GM21717 (cell line): Measurements from ENCODE around the gene IFNL2.
"Not testable (repeated sequence)": the region's sequence is repeated elsewhere in the genome, so short reads cannot be mapped to it uniquely, and the experiment has no call there.

ENCODE experiments used
- ATAC-seq: cut with Tn5 transposase; IDR thresholded peaks from one replicate; pipeline ENCODE4 v1.9.1; 2021; ENCODE audit warnings: mild to moderate bottlenecking, moderate library complexity; ENCODE audit not compliant: unreplicated experiment

Gene IFNL2

DNA sequence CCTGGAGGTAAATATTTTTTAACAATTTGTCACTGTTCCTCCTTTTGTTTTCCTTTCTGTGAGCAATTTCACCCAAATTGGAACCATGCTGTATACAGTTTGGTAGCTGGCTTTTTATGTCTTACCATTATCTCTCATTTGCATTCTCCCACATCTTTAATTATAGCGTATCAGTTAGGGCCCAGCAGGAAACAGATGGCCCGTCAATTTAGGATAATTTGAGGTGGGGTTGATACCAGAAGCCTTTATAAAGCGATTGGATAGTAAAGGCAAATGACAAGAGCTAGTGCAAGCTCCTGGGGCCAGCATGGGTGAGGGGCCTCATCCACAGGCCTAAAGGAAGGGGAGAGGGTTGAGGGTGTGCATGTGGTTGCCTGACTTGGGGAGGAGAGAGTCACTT, 15.7 kb upstream of the IFNL2 start:
- ATAC-seq: no peak

DNA sequence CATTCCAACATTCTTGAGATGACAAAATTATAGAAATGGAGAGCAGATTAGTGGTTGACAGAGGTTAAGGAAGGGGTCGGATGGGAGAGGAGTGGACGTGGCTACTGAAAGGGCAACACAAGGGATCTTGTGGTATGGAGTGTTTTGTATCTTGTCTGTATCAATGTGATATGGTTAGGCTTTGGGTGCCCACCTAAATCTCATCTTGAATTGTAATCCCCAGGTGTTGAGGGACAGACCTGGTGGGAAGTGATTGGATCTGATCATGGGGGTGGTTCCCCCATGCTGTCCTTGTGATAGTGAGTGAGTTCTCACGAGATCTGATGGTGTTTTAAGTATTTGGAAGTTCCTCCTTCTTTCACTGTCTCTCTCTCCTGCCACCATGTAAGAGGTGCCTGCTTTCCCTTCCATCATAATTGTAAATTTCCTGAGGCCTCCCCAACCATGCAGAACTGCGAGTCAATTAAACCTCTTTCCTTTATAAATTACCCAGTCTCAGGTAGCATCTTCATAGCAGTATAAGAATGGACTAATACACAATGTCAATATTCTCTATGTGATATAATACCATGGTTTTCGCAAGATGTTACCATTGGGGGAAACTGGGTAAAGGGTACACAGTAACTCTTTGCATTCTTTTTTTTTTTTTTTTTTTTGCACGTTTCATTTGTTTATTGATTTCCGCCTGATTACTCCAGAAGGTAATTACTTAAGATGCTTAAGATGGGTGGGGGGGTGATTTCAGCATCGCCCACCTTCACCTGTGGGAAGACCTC, 14.6 kb upstream of the IFNL2 start:
- no peak for ATAC-seq

DNA sequence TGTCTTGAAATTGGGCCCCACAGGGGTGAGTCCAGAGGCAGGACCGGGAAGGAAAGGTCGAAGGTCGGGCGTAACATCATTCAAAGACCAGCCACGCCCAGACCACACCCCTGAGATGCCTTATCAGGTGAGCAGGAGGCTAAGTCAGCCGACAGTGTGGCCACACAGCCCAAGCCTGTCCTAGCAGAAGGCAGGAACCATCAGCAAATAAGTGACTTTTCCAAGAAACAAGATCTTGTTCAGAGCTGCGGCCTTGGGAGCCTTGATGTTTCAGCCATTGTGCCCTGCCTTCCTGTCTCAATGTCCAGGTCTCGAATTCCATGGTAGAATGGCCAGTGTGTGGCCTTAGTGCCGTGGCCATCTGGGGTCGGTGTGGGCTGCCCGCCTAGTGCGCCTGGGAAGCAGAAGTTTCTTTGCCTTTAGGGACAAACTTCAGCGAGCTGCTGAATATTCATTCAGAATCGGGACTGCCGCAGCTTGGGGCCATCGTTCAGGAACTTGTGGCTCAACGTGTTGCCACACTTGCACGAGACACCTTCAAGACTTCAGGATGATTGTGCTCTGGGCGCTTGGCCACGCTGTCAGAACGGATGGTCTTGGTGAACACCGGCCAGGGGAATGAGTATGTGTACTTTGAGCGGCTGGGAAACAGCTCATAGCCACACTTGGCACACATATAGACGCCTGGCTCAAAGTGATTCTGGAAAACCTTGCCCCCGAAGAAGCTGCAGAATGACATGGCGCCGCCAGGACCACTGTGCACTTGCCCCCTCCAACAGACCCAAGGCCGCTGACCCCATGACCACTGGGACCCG, 13.5 kb upstream of the IFNL2 start:
- no peak for ATAC-seq

DNA sequence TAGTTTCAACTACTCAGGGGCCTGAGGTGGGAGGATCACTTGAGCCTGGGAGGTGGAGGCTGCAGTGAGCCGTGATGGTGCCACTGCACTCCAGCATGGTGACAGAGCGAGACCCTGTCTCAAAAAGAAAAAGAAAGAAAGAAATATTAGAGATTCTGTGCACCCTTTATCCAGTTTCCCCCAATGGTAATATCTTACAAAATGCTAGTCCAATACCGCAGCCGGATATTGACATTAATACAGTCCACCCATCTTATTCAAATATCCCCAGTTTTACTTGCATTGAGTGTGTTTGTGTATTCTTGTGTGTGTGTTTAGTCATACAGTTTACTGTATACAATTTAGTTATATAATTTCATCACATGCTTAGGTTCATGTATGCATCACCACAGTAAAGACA, 11.0 kb upstream of the IFNL2 start:
- no peak for ATAC-seq

DNA sequence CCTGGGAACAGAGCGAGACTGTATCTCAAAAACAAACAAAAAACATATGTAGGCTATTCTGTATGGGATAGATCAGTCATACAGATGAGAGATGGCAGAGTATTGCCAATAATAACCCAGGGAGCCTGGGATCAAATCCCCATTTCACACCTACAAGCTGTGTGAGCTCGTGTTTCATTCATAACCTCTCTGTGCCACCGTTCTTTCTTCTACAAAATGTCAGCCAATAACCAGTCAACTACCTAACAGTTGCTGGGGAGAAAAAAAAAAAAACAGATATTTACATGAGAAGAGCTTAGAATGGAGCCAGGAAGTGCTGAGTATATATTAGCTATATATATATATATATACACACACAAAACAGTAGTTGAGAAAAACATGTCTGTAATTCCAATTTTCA, 6.5 kb upstream of the IFNL2 start:
- ATAC-seq: no peak

DNA sequence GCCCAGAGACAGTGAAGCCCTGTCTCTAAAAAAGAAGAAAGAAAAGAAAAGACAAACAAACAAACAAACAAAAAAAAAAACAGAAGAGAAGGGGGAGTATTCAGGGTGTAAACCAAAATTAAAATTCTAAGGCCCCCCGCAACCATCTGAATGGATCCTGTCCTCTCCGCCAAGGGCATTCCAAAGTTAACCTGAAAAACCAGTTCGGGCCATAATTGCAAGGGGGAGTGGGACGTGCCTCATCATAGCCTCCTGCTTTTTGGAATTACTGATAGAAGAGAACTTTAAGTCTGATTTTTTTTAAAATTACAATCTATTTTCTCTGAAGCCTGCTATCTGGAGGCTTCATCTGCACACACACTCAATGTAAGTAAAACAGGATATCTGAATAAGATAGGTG, 5.7 kb upstream of the IFNL2 start:
- ATAC-seq: no peak

DNA sequence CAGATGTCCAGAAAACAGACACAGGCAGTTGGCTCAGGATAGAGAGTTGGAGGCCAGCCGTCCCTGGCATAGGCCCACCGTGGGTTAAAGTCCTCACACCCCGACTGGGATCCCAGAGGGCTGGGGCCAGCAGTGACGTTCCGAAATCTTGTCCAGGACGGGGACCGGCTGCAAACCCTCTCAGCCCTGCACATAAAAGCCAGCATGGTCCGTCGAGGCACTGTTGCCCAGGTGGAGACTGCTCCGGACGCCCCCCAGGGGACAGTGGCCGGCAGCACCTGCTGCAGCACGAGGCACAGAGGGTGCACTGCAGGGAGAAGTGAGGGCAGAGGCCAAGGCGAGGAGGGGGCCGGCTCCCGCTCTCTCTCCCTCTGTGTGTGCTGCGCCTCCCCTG, 4.3 kb upstream of the IFNL2 start:
- ATAC-seq: no peak

DNA sequence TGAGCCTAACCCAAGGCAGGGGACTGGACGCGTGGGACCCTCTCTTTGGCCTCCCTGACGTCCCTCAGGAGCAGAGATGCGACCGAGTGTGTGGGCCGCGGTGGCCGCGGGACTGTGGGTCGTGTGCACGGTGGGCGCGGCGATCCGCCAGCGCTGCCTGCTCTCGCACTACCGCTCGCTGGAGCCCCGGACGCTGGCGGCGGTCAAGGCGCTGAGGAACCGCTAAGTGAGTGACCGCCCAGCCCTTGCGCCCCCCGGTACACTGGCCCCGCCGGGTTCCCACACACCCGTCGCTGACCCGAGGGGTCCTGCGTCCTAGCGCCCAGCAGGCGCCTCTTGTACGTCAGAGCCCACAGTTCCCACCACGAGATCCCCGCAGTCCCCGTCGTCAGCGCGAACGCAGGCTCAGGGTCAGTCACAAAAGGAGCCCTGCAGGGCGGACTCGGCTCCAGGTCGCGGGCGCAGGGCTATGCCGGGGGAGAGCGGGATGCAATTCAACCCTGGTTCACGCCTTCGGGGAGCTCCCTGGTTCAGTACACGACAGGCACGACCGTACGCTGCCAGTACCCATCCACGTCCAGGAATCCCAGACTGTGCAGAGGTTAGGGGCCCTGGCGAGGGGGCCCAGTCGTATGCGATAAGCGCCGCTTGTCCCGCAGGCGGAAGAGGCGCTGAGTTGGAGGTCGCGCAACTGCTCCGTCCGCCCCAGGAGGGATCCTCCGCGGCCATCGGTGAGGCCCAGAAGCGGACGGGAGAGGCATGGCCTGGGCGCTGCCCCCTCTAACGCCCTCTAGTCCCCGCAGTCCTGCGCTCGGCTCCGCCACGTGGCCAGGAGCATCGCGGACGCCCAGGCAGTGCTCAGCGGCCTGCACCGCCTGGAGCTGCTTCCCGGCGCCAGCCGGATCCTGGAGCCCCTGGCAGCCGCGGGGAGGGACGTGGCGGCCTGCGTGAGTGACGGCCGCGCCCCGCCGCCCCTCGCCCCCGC, 3.6 kb upstream of the IFNL2 start:
- no peak for ATAC-seq

DNA sequence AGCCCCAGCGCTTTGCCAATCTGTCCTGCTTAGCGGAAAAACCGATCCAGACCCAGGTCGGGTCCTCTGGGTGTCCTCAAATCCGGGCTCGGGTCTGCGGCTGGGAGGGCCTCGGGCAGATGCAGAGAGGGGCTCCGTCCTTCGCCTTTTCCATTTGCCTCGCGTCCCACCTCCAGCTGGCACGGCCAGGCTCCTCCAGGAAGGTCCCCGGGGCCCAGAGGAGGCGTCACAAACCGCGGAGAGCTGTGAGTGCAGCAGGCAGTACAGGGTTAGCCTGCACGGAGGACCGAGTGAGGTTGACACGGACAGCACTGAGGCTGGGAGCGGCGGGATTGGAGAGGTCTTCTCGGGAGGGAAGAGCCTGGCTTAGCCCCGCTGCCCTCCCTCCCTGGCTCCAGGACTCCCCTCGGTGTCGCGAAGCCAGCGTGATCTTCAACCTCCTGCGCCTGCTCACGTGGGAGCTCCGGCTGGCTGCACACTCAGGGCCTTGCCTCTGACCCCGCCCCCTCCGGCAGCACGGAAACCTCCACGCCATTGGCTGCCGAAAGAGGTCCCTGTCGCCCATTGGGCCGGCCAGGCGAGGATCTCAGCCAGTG, 2.8 kb upstream of the IFNL2 start:
- no peak for ATAC-seq

DNA sequence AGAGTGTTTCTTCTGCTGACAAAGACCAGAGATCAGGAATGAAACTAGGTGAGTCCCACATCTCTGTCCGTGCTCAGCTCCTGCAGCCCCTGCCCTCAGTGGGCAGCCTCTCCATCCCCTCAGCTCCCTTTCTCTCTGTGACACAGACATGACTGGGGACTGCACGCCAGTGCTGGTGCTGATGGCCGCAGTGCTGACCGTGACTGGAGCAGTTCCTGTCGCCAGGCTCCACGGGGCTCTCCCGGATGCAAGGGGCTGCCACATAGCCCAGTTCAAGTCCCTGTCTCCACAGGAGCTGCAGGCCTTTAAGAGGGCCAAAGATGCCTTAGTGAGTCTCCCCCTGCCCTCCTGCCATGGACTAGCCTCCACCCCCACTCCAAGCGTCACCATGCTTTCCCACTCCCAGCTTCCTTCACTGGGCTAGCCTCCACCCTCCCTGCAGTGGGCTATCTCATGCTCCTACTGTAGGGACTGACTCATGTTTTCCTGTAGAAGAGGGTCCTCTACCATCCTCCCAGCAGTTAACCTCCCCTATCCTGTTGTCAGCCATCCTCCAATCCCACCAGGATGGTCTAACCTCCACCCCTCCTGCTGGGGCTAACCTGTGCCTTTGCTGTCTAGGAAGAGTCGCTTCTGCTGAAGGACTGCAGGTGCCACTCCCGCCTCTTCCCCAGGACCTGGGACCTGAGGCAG, 481 bp downstream of the IFNL2 start:
- ATAC-seq: not testable (repeated sequence)

DNA sequence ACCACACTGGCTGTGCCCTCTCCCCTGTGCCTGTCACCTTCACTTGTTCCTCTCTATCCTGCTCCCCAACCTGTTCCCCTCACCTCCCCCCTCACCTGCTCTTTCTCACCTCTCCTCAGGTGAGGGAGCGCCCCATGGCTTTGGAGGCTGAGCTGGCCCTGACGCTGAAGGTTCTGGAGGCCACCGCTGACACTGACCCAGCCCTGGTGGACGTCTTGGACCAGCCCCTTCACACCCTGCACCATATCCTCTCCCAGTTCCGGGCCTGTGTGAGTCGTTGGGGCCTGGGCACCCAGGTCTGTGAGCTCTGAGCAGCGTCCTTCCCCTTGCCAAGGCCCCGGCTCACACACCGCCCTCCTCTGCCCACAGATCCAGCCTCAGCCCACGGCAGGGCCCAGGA, 1.2 kb downstream of the IFNL2 start:
- ATAC-seq: not testable (repeated sequence)

DNA sequence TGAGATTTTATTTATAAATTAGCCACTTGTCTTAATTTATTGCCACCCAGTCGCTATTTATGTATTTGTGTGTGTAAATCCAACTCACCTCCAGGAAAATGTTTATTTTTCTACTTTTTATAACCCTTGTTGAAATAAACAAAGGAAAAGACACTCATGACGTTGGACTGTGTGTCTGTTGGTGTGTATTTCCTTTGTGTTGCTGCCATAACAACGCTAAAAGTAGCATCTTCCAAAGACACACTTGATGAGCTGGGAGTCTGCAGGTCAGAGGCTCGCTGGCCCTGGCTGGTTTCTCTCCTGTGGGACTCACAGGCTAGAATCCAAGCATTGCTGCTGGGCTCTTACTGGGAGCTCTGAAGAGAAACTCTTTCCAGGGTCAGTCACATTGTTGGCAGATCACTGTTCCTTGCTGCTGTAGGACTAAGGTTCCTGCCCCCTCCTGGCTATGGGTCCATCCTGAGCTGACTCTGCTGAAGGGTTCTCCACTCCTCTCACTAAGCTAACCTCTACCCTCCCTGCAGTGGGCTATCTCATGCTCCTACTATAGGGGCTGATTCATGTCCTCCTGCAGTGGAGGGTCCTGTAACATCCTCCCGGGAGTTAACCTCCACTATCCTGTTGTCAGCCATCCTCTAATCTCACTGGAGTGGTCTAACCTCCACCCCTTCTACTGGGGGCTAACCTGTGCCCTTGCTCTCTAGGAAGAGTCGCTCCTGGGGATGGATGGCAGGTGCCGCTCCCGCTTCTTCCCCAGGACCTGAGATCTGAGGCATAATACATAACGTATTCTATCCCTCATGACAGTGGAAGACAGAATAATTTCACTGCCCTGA, 2.1 kb downstream of the IFNL2 start:
- ATAC-seq: no peak

DNA sequence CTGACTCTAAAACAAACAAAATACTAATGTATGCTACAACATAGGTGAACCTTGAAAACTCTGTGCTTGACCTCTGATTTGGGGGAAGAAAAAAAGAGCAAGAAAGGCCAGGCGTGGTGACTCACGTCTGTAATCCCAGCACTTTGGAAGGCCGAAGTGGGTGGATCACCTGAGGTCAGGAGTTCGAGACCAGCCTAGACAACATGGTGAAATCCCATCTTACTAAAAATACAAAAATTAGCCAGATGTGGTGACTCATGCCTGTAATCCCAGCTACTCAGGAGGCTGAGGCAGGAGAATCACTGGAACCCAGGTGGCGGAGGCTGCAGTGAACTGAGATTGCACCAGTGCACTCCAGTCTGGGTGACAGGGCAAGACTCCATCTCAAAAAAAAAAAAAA, 5.7 kb downstream of the IFNL2 start:
- not testable (repeated sequence) for ATAC-seq

DNA sequence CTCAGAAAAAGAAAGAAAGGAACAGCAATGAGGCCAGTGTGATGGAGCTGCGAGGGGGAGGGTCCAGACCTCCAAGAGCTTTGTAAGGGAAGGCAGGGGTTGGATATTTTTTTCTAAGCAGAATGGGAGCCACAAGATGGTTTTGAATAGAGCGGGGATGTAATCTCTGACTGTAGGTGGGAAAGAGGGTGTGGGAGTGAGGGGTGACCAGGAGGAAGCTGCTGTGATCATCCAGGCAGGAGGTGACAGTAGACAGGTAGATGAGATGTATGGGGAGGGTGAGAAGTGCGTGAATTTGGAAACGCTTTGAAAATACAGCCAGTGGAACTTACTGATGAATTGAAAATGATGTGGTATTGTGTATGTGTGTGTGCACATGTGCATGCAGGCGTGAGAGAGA, 7.4 kb downstream of the IFNL2 start:
- ATAC-seq: no peak

DNA sequence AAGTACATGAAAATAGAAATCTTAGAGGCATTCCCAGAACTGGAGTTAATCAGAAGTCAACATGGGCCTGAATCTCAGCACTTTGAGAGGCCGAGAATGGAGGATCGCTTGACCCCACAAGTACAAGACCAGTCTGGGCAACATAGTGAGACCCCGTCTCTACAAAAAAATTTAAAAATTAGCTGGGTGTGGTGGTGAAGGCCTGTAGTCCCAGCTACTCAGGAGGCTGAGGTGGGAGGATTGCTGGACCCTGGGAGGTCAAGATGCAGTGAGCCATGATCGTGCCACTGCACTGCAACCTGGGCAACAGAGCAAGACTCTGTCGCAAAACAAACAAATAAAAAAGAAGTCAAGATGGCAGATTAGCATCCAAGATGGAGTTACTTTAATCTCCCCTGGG, 8.5 kb downstream of the IFNL2 start:
- ATAC-seq: no peak

DNA sequence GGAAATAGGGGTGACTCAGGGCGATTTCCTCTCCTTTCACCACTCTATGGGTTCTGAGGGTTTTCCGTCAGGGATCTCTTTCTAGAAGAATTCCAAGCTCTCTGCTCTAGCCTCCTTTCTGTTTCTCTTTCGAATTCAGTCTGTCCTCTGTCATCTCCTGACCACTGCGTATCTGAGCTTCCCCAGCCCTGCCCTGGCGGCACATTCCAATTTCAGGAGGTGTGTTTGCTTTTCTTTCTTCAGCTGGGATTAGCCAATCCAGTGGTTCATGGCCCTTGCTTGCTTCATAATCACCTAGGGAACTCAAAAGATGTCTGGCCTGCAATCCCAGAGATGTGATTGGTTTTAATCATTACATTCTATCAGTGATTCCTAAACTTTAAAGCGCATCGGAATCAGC, 9.4 kb downstream of the IFNL2 start:
- no peak for ATAC-seq

DNA sequence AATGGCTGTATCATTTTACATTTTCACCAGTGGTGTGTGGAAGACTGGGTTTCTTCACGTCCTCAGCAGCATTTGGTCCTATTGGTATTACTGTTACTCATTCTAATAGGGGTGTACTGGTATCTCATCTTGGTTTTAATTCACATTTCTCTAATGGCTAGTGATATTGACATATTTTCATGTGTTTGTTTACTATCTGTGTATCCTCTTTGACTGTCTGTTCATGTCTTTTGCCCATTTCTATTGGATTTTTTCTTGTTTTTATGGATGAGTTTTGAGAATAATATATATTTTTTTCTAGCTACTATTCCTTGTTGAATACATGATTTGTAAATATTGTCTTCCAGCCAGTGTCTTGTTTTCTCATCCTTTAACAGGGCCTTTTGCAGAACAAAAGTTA, 13.8 kb downstream of the IFNL2 start:
- no peak for ATAC-seq

DNA sequence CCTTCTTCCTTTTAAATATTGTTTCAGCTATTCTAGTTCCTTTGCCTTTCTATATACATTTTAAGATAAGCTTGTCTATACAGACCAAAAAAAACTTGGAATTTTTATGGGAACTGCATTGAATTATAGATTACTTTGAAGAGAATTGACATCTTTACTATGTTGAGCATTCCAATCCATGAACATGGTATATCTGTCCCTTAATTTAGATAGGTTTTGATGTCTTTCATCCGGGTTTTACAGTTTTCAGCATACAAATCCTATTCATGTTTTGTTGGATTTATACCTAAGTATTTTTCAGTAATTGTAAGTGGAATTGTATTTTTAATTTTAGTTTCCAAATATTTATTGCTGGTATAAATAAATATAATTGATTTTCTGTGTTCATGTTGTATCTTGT, 15.8 kb downstream of the IFNL2 start:
- ATAC-seq: no peak

DNA sequence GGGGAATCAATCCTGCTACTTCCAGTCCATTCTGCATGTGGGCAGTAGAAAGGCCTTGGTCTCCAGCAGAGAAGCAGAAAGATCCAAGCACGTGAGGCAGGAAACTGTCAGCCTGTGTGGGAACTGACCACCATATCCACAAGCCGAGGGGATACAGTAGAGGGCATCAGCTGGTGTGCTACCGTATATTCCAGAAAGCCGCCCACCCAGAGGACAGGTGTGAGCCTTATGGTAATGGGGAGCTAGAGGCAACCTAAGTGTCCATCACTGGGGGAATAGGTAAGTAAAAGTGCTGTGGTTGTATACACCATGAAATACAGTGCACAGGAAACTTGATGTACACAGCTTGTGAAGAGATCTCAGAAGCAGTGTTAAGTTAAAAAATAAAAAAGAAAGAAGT, 25.2 kb downstream of the IFNL2 start:
- ATAC-seq: no peak
